HCT116 (cell line): ENCODE measurements around the gene PFN2. TPM values are rescaled to one million over a fixed set of nuclear protein-coding genes. Genes with fewer than 3 reads are reported as not detected.

Source experiments
- ATAC-seq: fragments of 200-7000 bp; cut with Tn5 transposase; 2 replicates; pipeline ENCODE4 v1.9.1; 2020; ENCODE audit warnings: mild to moderate bottlenecking, moderate library complexity
- BruUV-seq: library from RNA; stranded (reverse); fragments of 400-500 nt; replicated peaks from 2 replicates; lab custom pipeline; 2021; lab: Mats Ljungman, UMichigan
- CTCF ChIA-PET: fragments of 300-600 bp; sonication (Branson Sonifier 250); formaldehyde crosslinking; loops from one replicate; lab custom pipeline; 2021; ENCODE audit warnings: antibody characterized with exemption; lab: Charles Lee
- POLR2A ChIA-PET: fragments of 300-600, 350-600 bp; sonication (Branson Sonifier 250); formaldehyde crosslinking; loops from one replicate; lab custom pipeline; 2021; ENCODE audit warnings: antibody characterized with exemption; lab: Charles Lee
- RAD21 ChIA-PET, 2 experiments: fragments of 300-600 bp; sonication (Branson Sonifier 250); formaldehyde crosslinking; loops; one replicate each; lab custom pipeline; 2023; ENCODE audit warnings: low total read pairs in 2 of 2; ENCODE audit not compliant: uncharacterized antibody in 2 of 2, unreplicated experiment in 2 of 2, low non-redundant PET in 1 of 2; lab: Charles Lee
- DNase-seq: peaks from one replicate; pipeline ENCODE4 v3.0.0-alpha.2; 2010; ENCODE audit warnings: low read depth, low spot score
- H2AFZ ChIP-seq: fragments of 200-600 bp; shearing (Covaris generic), sonication (generic); 2 replicates; pipeline ENCODE4 v1.6.1; 2017; ENCODE audit warnings: low read depth, mixed run types, mixed read lengths, antibody characterized with exemption, low read length; ENCODE audit not compliant: poor library complexity, severe bottlenecking
- H3K27ac ChIP-seq: 2 replicates; pipeline ENCODE4 v1.5.1; 2012; ENCODE audit warnings: low read depth, low read length
- H3K27me3 ChIP-seq: fragments of 200-600 bp; sonication (generic); 2 replicates; pipeline ENCODE4 v1.6.1; 2016; ENCODE audit warnings: mixed run types, low read length, mixed read lengths; ENCODE audit not compliant: insufficient read depth
- H3K36me3 ChIP-seq, 2 experiments: fragments of 200-500 bp in 1 of 2; fragments of 200-600 bp in 1 of 2; sonication (Bioruptor generic) in 1 of 2; sonication (generic) in 1 of 2; 2 replicates each; pipeline versions ENCODE4 v1.5.1 to v1.6.1; 2014 to 2016; ENCODE audit warnings: low read length in 2 of 2, inconsistent platforms in 1 of 2, mixed read lengths in 1 of 2, mixed run types in 1 of 2; ENCODE audit not compliant: insufficient read depth in 2 of 2, control insufficient read depth in 1 of 2
- H3K4me1 ChIP-seq, 2 experiments: fragments of 200-600 bp in 1 of 2; sonication (generic) in 1 of 2; 2 replicates each; pipeline versions ENCODE4 v1.5.1 to v1.6.1; 2012 to 2017; ENCODE audit warnings: low read length in 2 of 2, inconsistent platforms in 1 of 2, mild to moderate bottlenecking in 1 of 2, mixed read lengths in 1 of 2, mixed run types in 1 of 2, moderate library complexity in 1 of 2; ENCODE audit not compliant: insufficient read depth in 2 of 2, control insufficient read depth in 1 of 2
- H3K4me2 ChIP-seq: fragments of 200-600 bp; sonication (generic); 2 replicates; pipeline ENCODE4 v1.6.1; 2017; ENCODE audit warnings: mixed run types, low read length, mixed read lengths
- H3K4me3 ChIP-seq, 2 experiments: fragments of 200-600 bp in 1 of 2; sonication (generic) in 1 of 2; replicated peaks in 1 of 2; 2 replicates each; pipeline ENCODE4 v1.5.1; 2011 to 2016; ENCODE audit warnings: low read length in 2 of 2, control low read depth in 1 of 2, low read depth in 1 of 2, mild to moderate bottlenecking in 1 of 2, mixed read lengths in 1 of 2, mixed run types in 1 of 2
- H3K79me2 ChIP-seq: fragments of 200-600 bp; sonication (generic); 2 replicates; pipeline ENCODE4 v1.6.1; 2017; ENCODE audit warnings: mild to moderate bottlenecking, mixed run types, low read length, moderate library complexity, mixed read lengths; ENCODE audit not compliant: insufficient read depth
- H3K9ac ChIP-seq: fragments of 200-600 bp; sonication (generic); 2 replicates; pipeline ENCODE4 v1.6.1; 2016; ENCODE audit warnings: low read length, mixed read lengths
- H3K9me2 ChIP-seq: fragments of 200-600 bp; sonication (generic), shearing (Covaris generic); 2 replicates; pipeline ENCODE4 v1.6.1; 2017; ENCODE audit warnings: mixed run types, mild to moderate bottlenecking, moderate library complexity; ENCODE audit not compliant: insufficient read depth
- H3K9me3 ChIP-seq, 2 experiments: fragments of 200-500 bp in 1 of 2; fragments of 200-600 bp in 1 of 2; sonication (Bioruptor generic) in 1 of 2; sonication (generic) in 1 of 2; 2 replicates each; pipeline ENCODE4 v1.6.1; 2014 to 2017; ENCODE audit warnings: low read length in 2 of 2, mixed read lengths in 2 of 2, inconsistent platforms in 1 of 2, low read depth in 1 of 2, mild to moderate bottlenecking in 1 of 2, mixed run types in 1 of 2, moderate library complexity in 1 of 2; ENCODE audit not compliant: control insufficient read depth in 1 of 2, insufficient read depth in 1 of 2
- H4K20me1 ChIP-seq: fragments of 200-600 bp; sonication (generic), shearing (Covaris generic); 2 replicates; pipeline ENCODE4 v1.6.1; 2017; ENCODE audit warnings: mixed run types, mild to moderate bottlenecking, moderate library complexity; ENCODE audit not compliant: insufficient read depth
- CEBPB ChIP-seq: IDR thresholded peaks from 2 replicates; pipeline ENCODE4 v1.6.1; 2012; ENCODE audit warnings: low read depth
- CTCF ChIP-seq, 3 experiments: fragments of 200-600 bp in 1 of 3; sonication (generic) in 1 of 3; IDR thresholded peaks in 2 of 3; conservative IDR thresholded peaks in 1 of 3; 2 replicates each; pipeline ENCODE4 v1.5.1; 2012 to 2017; ENCODE audit warnings: low read depth in 2 of 3, low read length in 2 of 3, antibody characterized with exemption in 1 of 3, borderline replicate concordance in 1 of 3, control low read depth in 1 of 3, mild to moderate bottlenecking in 1 of 3, mixed read lengths in 1 of 3, mixed run types in 1 of 3, moderate library complexity in 1 of 3; ENCODE audit not compliant: insufficient read depth in 1 of 3
- ELF1 ChIP-seq: IDR thresholded peaks from 2 replicates; pipeline ENCODE4 v1.6.1; 2012; ENCODE audit warnings: low read depth, borderline replicate concordance
- JUND ChIP-seq: IDR thresholded peaks from 2 replicates; pipeline ENCODE4 v1.6.1; 2012
- RAD21 ChIP-seq: IDR thresholded peaks from 2 replicates; pipeline ENCODE4 v1.6.1; 2012; ENCODE audit warnings: low read depth, mild to moderate bottlenecking
- SP1 ChIP-seq: IDR thresholded peaks from 2 replicates; pipeline ENCODE4 v1.6.1; 2012; ENCODE audit warnings: low read depth
- SRF ChIP-seq: IDR thresholded peaks from 2 replicates; pipeline ENCODE4 v1.6.1; 2012; ENCODE audit warnings: low read depth
- TCF7L2 ChIP-seq: IDR thresholded peaks from 2 replicates; pipeline ENCODE4 v1.7.0; 2011; ENCODE audit warnings: borderline replicate concordance, inconsistent platforms; ENCODE audit not compliant: insufficient read depth, insufficient read length; ENCODE audit errors: extremely low read depth
- ZBTB33 ChIP-seq: IDR thresholded peaks from 2 replicates; pipeline ENCODE4 v1.6.1; 2011; ENCODE audit warnings: mild to moderate bottlenecking, low read length, moderate library complexity; ENCODE audit not compliant: insufficient replicate concordance; ENCODE audit errors: extremely low read depth
- ZFX ChIP-seq: fragments of 450-650 bp; IDR thresholded peaks from 2 replicates; pipeline ENCODE4 v1.6.1; 2017
- intact Hi-C: fragments of 100-400 bp; cut with micrococcal nuclease; formaldehyde crosslinking; loops from 2 replicates; pipeline ENCODE4 v1.10.0; 2022
- total RNA-seq: library from RNA; stranded (reverse); gene quantifications from one replicate; pipeline ENCODE4 v1.2.1, GENCODE V29; 2021; ENCODE audit not compliant: unreplicated experiment

The PFN2 gene
- total RNA-seq, 1 experiment from 2014 or later, result 131 TPM

GRCh38 chr3:150013801-150014200 is 43.1 kb upstream of the PFN2 start (continued):
- TF ChIP-seq CTCF (IDR thresholded peaks at IDR 0.05 in 2 of 3, conservative IDR thresholded peaks at IDR 0.05 in 1 of 3; ENCODE audit: borderline replicate concordance in 1 of 3, insufficient read depth in 1 of 3, low read depth in 2 of 3, low read length in 2 of 3) (no peak), ELF1 (no peak), RAD21 (no peak)

- no peak overlapping the region for H3K4me3 ChIP-seq
- H3K27me3 ChIP-seq, result no peaks in the 10 kb centered on the region
- no peaks in the 10 kb centered on the region for H3K4me1 ChIP-seq
- no peak overlapping the region for H3K4me2 ChIP-seq
- ATAC-seq (no peak), DNase-seq (no peak)
- no peak overlapping the region for H3K9ac ChIP-seq
- H3K27ac ChIP-seq, result no peak overlapping the region
- intact Hi-C loops, result no loop called here
- H3K9me2 ChIP-seq, result 0 out of 2 replicates have a peak, but pooled peaks cover 2% of the 10 kb centered on the region
- H4K20me1 ChIP-seq, result no peaks in the 10 kb centered on the region
- CTCF ChIA-PET, result no interaction called here
- POLR2A ChIA-PET, result no interaction called here
- no peaks in the 10 kb centered on the region for H3K79me2 ChIP-seq
- TF ChIP-seq SP1 (no peak), SRF (no peak), ELF1 (no peak), JUND (no peak), TCF7L2 (no peak), ZFX (no peak), ZBTB33 (no peak), CTCF (IDR thresholded peaks at IDR 0.05 in 2 of 3, conservative IDR thresholded peaks at IDR 0.05 in 1 of 3; ENCODE audit: borderline replicate concordance in 1 of 3, insufficient read depth in 1 of 3, low read depth in 2 of 3, low read length in 2 of 3) (no peak), CEBPB (no peak)
- no peaks in the 10 kb centered on the region for H3K9me3 ChIP-seq
- H3K36me3 ChIP-seq, result no peaks in the 10 kb centered on the region
- no TSS peak for BruUV-seq
- RAD21 ChIA-PET, result no interaction called here
- H2AFZ ChIP-seq, result no peak overlapping the region
These were observed 36.1 kb upstream of the PFN2 start for GRCh38 chr3:150006794-150007193.
